Right renal pelvis (tissue), 4 donors: ENCODE measurements around the gene FRS3. TPM values are rescaled to one million over a fixed set of nuclear protein-coding genes. Genes with fewer than 3 reads are reported as not detected.
A peak's percentile ranks its signal among the peaks of the same experiment; 100 is the strongest.
"Not testable (repeated sequence)": the region's sequence is repeated elsewhere in the genome, so short reads cannot be mapped to it uniquely, and the experiment has no call there.

ENCODE experiments used
- DNase-seq, 4 donors: peaks; one replicate each; pipeline ENCODE4 v3.0.0-alpha.2; 2013; ENCODE audit warnings: low read depth in 4 of 4, low spot score in 3 of 4, missing footprints in 1 of 4
- polyA plus RNA-seq, 4 donors: library from polyadenylated mRNA; unstranded; fragments of 120-200 nt; gene quantifications; one replicate each; pipeline ENCODE4 v1.2.1, GENCODE V29; 2013; ENCODE audit not compliant: insufficient read length in 4 of 4

The FRS3 gene, protein sequence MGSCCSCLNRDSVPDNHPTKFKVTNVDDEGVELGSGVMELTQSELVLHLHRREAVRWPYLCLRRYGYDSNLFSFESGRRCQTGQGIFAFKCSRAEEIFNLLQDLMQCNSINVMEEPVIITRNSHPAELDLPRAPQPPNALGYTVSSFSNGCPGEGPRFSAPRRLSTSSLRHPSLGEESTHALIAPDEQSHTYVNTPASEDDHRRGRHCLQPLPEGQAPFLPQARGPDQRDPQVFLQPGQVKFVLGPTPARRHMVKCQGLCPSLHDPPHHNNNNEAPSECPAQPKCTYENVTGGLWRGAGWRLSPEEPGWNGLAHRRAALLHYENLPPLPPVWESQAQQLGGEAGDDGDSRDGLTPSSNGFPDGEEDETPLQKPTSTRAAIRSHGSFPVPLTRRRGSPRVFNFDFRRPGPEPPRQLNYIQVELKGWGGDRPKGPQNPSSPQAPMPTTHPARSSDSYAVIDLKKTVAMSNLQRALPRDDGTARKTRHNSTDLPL
- 1 to 10 TPM; 5.7 to 8.0 (median 6.6) TPM for polyA plus RNA-seq

DNA sequence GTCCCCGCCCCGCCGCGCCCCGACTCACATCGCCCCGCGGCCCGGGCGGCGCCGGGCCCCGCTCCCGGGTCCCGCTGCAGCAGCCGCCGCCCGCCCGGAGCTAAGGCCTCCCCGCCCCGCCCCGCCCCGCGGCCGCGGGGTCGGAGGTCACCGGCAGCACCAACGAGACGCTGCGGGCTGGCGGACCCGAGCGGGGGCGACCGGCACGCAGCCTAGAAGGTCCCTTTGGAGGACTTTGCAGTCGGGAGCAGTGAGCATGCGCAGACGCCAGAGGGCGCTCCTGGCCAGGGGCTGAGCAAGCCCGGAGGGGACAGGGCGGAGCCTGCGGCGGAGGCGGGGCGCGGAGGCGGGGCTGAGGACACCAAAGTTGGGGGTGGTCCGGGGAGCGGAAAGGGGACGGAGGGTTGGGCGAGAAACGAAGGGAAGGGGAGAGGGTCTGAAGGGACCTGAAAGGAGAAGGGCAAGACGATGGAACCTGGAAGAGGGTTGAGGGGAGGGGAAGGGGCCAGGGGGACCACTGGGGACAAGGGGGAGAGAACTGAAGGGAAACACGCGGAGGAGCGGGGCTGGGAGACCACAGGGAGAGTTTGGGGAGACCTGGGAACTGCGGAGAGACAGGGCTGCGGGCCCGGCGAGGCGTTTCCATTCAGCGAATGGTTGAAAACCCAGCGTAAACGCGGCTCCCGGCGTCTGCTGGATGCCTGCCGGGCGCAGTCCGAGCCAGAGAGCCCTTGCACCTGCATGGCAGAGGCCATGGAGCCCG lies at the start of gene FRS3:
Gene FRS3, minus strand, starts transcription at position 113 of the 763 bp plus-strand sequence. CDS start 2,913 bp downstream, outside the sequence.
- DNase-seq: peak; percentile 90 to 98 (median 93)

DNA sequence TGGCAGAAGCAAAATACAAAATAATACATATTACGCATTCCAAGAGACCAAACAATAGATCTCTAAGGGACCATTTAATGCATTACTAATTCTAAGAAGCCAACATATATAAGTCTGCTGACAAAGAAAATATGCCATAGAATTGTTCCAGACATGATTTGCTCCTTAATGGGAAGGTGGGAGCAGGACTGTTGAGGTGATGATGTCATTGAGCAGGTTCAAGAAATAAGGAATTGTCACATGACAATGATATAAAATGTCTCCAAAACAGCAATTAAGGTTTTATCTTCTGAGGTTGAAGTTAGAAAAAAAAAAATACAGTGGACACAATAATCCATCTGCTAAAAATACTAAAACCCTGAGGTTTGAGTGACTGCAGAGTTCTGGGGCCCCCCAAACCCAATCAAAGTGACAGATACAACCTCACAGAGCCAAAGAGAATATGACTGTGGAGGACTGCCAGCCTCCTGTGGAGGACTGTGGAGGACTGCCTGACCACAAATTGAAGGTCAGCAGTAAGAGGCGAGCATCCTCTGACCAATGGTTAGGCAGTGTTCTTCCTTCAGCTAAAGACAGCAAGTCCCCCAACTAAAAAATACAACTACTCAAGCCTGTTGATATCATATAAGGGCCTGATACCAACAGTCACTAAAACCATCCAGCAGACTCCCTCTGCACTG lies 46.8 kb upstream of the FRS3 start:
- DNase-seq: no peak

DNA sequence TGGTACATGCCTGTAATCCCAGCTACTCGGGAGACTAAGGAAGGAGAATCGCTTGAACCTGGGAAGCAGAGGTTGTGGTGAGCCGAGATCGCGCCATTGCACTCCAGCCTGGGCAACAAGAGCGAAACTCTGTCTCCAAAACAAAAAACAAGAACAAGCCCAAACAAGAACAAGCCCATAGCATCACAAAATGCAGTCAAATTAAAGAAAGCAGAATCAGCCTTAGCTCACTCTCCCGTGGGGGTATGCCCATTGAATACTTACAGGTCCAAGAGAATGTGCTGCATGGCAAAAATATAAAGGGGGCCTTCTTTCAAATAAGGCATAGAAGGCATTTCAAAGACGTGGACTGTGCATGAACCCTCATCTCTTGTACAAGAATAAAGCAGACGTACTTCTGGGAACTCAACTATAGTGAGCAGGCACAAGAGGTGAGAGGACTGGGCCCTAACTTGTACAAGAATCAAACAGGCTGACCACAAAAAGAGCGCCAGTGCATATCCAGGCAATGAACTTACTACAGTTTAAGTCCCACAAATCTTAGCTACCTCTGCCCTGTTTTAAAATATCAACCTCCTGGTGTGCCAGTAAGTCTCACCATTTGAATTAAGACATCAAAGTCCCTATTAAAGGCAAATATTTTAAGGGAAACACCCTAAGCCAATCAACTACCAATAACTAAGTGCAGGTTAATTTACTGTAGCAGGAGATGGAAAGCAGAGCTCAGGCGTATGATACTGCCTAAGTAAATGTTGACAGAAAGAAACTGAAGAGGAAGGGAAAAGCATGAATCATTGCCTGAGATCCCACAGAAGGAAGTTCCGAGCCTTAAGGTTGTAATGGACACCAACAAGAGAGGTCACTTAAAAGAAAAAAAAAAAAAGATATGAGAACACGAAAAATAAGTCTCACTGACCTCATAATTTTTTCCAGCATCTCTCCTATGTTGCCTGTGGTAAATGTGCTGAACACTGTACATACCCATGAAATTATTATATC lies 45.2 kb upstream of the FRS3 start:
- no peak for DNase-seq

DNA sequence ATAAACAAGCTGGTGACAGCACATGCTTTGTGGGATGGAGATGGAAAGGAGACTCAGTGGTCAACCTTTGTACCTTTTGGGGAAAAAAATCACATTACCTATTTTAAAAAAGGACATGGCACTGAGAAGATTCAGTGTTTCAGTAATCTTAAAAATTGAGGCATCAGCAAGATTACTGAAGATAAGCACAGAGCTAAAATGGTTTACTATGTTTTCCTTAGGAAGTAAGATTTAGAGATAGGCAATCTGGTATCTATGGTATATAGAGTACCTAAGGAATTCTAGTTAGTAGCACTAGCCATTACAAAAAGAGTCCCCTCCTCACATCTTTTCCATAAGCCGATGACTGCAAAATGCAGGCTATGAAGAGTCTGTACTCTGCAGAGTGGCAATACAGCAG lies 43.5 kb upstream of the FRS3 start:
- DNase-seq: no peak

DNA sequence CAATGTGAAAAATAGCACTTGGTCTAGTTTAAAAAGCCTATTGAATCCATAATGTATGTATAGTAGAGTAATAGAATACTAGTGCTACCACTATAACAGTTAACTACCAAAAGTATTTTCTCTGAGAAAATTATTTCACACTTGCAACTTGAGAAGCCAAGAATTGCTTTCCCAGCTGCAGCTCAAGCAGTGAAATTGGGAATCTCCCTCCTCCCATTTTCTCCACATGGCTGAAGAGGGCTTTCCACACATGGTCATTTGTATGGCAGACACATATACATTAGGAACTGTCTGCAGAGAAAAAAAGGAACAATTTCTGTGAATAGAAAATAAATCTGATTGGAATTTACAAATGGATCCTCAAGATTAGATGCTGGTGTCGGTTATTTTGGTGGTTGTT lies 42.3 kb upstream of the FRS3 start:
- no peak for DNase-seq

DNA sequence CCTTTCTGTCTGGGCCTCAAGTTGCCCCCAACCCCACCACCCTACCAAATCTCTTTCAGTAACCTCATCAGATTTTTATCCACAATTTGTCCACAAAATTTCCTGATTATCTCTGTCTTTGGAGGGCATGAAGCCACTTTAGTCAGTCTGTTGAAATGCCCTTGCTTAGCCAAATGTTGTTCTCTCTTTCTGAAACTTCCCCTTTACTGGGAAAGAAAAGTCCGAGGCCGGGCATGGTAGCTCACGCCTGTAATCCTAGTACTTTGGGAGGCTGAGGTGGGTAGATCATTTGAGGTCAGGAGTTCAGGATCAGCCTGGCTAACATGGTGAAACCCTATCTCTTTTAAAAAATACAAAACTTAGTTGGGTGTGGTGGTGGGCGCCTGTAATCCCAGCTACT lies 41.6 kb upstream of the FRS3 start:
- DNase-seq: no peak

DNA sequence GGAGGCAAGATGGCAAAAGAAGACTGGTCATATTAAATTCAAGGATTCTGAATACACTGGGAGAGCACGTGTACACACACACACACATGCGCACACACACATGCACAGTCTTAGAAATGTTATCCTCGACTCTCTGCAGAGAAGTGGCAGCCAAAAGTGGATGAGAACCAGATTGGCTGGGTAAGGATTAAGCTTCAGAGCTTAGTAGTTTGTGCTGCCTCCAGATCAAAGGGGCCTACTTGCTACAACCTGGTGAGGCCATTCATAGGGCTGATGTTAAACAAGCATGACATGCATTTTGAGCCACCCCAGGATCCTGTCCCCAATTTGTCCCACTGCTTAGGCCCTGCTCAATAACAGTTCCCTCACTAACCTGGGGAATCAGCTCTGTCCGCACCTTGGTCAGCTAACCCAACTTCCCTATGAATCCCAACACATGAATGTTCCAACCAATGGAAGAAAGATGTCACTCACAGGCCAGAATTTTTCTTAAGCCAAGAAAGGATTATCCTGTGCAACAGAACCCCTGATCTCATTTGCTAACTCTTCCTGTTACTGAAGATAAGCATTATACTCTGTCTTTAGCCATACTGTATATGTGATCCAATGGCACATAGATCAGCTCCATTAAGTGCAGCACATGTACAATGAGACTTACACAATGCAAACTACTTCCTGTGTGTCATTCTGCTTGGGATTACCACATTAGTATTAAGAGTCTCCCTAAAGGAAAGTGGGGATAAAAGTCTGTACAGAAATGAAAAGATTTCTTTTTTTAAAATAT lies 38.8 kb upstream of the FRS3 start:
- DNase-seq: no peak

DNA sequence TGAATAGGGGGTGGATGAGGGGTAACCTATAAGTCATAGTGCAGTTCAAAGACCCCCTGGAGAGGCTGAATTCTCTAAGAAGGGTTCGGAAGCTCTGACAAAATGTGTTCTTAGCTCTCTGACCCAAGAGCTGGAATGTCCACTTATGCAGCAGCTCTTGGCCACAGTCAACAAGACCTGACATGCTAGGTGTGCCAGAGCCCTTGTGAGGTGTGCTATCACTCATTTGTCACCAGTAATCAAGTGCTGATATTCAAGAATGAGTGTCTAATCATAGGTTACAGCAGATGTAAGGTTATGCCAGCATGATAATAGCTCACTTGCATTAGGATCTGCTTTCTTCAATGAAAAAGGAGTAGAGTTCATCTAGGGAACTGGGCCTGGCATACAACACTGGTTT lies 35.9 kb upstream of the FRS3 start:
- no peak for DNase-seq

DNA sequence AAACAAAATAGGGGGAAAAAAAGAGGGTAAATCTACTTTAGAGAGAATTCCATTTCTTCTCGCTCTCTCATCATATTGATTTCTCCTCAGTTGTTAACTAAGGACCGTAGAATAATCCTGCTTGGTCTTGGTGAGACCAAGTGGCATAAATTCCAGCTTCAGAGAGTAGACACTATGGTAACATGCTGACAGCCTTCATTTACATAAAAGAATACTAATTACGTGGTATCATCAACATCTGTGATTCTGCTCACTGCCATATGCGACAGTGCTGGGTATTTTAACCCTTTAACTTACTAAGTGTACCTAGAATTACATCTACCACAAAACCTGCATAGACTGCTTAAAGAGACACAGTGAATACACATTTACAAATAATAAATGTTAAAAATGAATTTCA lies 34.9 kb upstream of the FRS3 start:
- no peak for DNase-seq

DNA sequence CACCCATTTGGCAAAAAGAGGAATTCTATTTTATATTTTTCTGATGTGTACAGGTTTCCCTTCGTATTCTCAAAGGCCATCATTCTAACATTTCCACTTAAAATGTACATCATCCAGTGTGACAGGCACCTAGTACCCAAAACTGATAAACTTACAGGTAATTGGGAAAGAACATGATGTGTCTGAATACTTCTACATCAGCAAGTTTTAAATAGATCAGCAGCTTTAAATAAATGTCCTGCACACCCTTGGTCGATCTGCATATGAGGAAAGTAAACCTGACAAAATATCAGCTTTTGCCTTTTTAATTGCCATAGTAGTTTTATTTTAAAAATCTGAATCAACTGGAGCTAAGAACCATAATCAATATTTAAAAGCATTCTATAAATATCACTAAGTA lies 34.3 kb upstream of the FRS3 start:
- DNase-seq: no peak

DNA sequence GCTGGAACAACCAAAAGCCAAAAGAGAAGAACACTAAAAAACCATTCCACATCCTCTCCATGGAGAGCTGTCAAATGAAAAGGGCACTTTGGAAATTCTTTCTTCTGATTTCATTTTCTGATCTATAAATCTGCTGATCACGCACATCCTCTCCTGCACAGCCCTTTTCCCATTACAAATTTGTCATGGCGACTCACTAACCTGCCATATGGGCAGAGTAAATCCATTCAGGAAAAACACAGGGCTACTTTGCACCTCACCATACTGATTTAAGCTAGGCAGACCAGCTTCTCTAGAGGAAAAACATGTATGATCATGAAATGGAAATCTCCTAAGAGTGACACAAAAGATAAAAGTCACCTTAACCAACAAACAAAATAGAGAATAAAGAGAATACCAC lies 33.8 kb upstream of the FRS3 start:
- DNase-seq: no peak

DNA sequence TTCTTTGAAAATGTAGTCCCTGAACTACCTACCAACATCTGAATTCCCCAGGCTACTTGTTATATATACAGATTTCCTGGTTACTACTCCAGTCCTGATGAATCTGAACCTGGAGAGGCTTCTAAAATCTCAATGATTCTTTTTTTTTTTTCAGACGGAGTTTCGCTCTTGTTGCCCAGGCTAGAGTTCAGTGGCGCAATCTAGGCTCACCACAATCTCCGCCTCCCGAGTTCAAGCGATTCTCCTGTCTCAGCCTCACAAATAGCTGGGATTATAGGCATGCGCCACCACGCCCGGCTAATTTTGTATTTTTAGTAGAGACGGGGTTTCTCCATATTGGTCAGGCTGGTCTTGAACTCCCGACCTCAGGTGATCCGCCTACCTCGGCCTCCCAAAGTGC lies 32.2 kb upstream of the FRS3 start:
- DNase-seq: not testable (repeated sequence)

DNA sequence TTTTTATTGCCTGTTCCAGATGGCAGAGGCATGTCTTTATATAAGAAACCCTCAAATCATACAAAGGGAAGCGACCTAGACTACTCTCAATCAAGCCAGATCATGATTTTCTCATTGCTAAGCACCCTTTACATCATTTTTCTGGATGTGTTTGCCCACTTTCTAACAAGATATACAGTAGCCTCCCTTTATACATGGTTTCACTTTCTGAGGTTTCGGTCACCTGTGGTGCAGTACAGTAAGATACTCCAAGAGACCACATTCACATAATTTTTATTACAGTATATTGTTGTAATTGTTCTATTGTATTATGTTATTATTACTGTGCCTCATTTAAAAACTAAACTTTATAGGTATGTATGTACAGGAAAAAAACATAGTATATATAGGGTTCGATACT lies 31.4 kb upstream of the FRS3 start:
- no peak for DNase-seq

DNA sequence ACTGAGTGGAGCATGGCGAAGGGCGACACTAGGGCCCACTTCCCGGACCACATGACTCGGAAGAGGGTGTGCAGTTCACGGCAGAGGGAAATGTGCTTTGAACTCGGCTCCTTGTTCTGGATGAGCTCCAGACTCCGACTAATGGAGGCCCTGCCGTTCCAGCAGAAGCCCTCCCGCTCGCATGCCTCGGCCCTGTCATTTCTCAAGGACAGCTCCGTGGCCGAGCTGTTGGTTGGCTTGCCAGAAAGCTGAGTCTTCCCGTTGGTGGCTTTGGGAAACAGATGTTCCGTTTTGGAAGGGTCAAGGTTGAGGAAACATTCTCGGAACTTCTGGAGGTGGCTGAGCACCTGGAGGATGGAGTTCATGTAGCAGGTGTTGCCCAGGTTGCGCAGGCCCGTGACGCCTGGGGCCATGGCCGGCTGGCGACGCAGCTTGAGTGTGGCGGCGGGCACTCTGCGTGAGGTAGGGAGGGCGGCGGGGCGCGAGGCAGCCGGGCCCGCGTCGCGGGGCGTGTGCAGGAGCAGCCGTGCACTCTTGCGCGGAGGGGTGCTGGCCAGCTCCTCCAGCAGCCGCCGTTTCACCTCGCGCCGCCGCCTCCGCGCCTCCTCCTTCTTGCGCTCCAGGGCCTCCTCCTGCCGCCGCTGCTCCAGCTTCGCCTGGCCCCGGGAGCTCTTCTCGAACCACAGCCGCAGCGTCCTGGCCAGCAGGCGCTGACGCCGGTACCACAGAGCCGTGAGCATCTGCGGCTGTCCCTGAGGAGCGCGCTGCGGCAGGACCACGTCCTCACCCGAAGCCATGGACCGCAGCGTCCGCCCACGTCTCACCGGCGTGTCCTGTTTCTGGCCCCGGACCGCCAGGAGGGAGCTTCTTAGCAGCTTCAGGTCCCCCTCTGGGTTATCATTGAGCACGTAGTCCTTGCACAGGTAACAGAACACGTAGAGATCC lies 26.4 kb upstream of the FRS3 start:
- DNase-seq: no peak

DNA sequence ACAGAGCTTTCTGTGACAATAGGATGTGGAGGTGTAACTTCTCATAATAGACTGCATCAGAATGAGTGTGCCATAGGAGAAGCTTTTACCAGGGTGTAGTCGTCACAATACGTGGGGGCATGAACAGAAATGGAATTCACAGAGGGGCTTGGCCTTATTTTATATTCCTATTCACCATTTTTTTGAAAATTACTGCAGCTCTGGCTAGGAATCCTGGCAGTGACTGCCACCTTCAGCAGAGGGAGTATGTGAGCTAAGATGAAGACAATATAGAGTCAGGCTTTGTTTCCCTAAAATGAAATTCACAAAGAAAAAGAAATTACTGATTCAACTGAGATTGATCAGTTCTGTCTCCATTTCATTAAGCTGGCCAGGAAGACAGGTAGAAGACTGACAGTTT lies 21.7 kb upstream of the FRS3 start:
- DNase-seq: no peak

DNA sequence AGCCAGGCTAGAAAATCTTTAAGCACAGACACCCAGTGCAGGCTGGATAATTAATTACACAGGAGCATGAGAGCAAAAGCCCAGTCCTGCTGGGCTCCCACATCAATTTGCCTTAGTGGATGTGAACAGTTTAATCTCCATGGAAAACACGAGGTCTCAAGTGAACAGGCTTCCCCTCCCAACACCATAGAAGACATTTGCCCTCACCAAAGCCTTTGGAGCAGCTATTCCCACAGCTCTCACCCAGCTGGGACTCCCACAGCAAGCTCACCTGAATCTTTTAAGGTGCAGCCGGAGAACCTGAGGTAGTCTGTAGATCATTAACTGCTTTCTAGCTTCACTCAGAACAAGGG lies 19.8 kb upstream of the FRS3 start:
- DNase-seq: no peak

DNA sequence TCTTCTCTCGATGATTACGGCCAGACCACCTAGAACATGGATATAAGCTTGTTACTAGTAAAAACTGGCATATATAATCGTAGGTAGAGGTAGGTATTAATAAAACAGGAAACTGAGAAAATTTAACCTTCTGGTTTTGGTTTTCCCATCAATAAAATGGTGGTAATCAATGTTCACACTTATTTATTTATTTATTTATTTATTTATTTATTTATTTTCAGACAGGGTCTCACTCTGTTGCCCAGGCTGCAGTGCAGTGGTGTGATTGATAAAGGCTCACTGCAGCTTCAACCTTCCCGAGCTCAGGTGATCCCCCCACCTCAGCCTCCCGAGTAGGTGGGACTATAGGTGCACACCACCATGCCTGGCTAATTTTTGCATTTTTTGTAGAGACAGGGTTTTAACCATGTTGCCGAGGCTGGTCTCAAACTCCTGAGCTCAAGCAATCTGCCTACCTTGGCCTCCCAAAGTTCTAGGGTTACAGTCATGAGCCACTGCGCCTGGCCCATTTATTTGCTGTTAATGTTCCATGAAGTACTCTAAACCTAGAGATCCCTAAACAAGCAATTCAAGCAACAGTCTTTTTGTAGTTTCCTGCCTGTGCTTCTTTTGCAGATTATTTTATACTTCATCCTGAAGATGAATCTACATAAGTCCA lies 19.3 kb upstream of the FRS3 start:
- DNase-seq: peak in 1 of 4 donors; percentile 22

DNA sequence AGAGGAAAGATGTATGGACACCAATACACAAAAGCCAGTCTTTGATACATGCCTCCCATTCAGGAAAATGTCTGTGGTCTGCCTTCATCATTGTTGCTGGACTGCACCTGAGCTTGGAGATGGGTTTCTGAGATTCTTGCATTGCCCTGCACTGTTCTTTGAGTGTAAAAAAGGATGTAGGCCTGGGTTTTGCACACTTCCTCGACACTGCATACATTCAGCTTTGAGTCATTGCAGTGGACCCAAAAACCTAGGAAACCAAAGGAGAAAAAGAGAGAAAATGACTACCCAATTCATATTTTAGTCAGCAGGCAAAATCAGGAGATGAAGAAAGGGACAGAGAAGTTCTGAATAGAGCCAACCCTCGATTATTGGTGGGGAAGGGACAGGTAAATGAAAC lies 16.8 kb upstream of the FRS3 start:
- DNase-seq: no peak
